Ovary (tissue), 3 donors: ENCODE measurements around the gene PSMD2.

Experiments
- CTCF ChIP-seq, 3 donors: fragments of 450-650 bp in 2 of 3; fragments of 200-600 bp in 1 of 3; IDR thresholded peaks; one replicate each; pipeline versions ENCODE4 v1.5.1 to v1.8.0; 2016 to 2022; ENCODE audit warnings: antibody characterized with exemption in 3 of 3, mild to moderate bottlenecking in 1 of 3
- POLR2A ChIP-seq: fragments of 450-650 bp; IDR thresholded peaks from one replicate; pipeline ENCODE4 v1.6.1; 2017; ENCODE audit warnings: antibody characterized with exemption, mild to moderate bottlenecking, moderate library complexity
- donor health status: DM: no; HTN: no; CAD: no.

- no peak for TF ChIP-seq POLR2A
- TF ChIP-seq CTCF (IDR thresholded peaks at IDR 0.05) = no peak
Observed at GRCh38 chr3:184290331-184290730, 8.7 kb upstream of the PSMD2 start.
